Measurements from ENCODE around the gene TMEM254. TPM values are rescaled to one million over a fixed set of nuclear protein-coding genes. Genes with fewer than 3 reads are reported as not detected.
A peak's percentile ranks its signal among the peaks of the same experiment; 100 is the strongest.
"Not testable (repeated sequence)": the region's sequence is repeated elsewhere in the genome, so short reads cannot be mapped to it uniquely, and the experiment has no call there.

The TMEM254 gene
- total and polyA plus RNA-seq, 12 donors: 5.5 to 10.7 (median 7.7) TPM

DNA sequence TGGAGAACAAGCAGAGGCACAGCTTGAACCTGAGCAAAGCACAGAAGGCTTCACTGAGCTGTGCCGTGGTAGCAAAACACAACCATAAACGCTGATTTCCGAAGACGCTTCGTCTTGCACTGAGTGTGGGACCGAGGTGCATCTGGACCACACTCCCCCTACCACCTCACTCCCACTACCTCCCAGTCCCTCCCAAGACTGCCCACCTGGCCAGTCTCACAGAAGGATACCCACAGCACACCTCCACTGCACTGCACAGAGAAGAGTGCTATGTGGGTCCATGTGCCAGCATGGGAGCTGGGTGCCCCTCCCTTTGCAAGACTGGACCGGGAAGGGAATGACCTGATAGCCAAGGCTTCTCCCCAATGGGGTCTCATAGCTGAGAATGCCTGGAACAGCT lies 40.2 kb upstream of the TMEM254 start:
- WGBS, 2 donors: 82 to 86% methylated on average over 1 of the region's 7 CpGs
- H3K4me1 ChIP-seq; H3K27me3 ChIP-seq; H3K27ac ChIP-seq; H3K9me3 ChIP-seq; H3K36me3 ChIP-seq; intact Hi-C loops (cut with DNase I); H3K4me3 ChIP-seq; DNase-seq: not testable (repeated sequence)
- ATAC-seq: peak in 1 of 8 donors; percentile 26

DNA sequence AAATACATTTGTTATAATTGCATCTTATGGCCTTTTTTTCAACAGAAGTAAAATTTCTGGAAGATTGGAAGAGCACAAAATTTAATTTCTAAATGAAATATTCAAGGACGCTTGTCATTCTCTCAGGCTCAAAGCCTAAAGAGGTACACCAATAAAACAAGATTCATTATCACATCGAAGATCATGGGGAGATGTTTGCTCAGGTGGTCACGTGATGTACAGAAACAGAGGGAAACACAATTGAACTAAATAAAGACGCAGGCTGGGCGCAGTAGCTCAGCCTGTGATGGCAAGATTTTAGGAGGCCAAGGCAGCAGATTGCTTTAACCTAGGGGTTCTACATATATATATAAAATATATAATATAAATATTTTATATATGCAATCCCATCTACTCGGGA lies 37.3 kb upstream of the TMEM254 start:
- no peaks in the 10 kb centered on the region for H3K36me3 ChIP-seq

DNA sequence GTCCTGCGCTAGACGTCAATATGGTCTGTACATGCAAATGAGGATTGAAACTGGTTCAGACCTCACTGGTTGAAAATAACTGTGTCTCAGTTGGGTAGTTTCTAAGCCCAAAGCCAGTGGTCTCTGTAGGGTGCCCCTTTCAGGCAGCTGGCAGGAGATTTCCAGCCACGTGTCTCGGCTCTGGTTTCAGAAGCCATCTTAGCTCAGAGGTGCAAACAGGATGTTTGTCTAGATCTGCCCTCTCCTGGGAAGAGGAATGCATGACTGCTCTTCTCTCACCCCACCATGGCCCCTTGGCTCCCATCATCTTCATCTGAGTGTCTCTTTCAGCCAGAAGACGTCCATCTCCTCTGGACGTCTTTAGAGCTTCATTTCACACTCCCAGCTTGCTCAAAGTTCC lies 33.5 kb upstream of the TMEM254 start:
- H3K4me3 ChIP-seq, H3K4me1 ChIP-seq, H3K27ac ChIP-seq, ATAC-seq, DNase-seq, H3K36me3 ChIP-seq, H3K9me3 ChIP-seq, H3K27me3 ChIP-seq: not testable (repeated sequence)
- intact Hi-C loops (cut with DNase I): loop anchor here in 1 of 10 donors (10.0 kb wide), 1 partner anchor 110 kb away; no protein-coding TSS in a partner anchor
- WGBS, 2 donors: 64 to 85% methylated on average over 6 of the region's 6 CpGs

More for the DNA sequence above, 37.3 kb upstream of the TMEM254 start:
- DNase-seq: no peak
- ATAC-seq: no peak
- Histone ChIP-seq H3K4me3 (no peak overlapping the region), H3K4me1 (no peaks in the 10 kb centered on the region), H3K27me3 (no peaks in the 10 kb centered on the region), H3K27ac (no peak overlapping the region), H3K9me3 (no peaks in the 10 kb centered on the region)
- TF ChIP-seq, protein P1, sequence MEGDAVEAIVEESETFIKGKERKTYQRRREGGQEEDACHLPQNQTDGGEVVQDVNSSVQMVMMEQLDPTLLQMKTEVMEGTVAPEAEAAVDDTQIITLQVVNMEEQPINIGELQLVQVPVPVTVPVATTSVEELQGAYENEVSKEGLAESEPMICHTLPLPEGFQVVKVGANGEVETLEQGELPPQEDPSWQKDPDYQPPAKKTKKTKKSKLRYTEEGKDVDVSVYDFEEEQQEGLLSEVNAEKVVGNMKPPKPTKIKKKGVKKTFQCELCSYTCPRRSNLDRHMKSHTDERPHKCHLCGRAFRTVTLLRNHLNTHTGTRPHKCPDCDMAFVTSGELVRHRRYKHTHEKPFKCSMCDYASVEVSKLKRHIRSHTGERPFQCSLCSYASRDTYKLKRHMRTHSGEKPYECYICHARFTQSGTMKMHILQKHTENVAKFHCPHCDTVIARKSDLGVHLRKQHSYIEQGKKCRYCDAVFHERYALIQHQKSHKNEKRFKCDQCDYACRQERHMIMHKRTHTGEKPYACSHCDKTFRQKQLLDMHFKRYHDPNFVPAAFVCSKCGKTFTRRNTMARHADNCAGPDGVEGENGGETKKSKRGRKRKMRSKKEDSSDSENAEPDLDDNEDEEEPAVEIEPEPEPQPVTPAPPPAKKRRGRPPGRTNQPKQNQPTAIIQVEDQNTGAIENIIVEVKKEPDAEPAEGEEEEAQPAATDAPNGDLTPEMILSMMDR (IDR thresholded peaks at IDR 0.05): no peak
- 91 to 92% methylated on average over 6 of the region's 6 CpGs for WGBS, 2 donors
- intact Hi-C loops (cut with DNase I): loop anchor here in 1 of 10 donors (10.0 kb wide), 1 partner anchor 106 kb away; no protein-coding TSS in a partner anchor

DNA sequence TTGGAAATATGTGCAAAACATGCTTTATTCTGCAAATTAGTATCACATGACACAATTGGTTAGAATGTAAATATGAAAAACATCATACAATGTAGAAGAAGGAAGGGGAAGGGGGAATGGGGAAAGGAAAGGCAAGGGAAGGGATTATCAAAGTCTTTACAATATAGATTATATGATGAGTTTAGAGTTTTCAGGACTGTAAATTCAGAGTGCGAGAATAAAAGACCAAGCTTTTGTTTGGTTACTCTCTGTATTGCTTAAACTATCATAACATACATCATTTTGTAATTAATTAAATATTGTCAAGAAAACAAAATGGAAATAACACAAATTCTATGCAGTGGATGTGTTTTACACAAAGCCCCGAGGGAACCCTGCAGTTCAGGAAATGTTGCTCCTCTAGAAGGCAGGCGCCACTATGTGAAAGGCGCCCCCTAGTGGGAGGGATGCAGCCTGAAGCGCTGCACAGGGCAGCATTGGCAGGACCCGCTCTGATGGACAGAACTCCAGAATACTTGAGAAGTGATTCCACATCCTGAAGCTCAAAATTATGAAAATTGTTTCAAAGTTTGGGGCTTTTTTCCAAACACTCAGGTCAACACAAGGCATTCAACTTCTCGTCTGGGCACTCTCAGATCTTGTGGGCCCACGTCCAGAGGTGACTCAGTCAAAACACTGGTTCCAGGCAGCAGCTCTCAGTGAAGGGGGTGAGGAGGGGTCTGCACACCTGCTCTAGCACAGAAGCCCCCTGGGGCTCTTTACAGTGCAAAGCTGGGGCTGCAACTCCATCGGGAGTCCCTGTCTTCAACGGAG lies 31.6 kb upstream of the TMEM254 start:
- H3K27me3 ChIP-seq: no peaks in the 10 kb centered on the region
- H3K9me3 ChIP-seq: no peaks in the 10 kb centered on the region
- ATAC-seq (peak; percentile 77 to 95 (median 93)), DNase-seq (peak; percentile 70 to 71)
- H3K27ac ChIP-seq: no peak overlapping the region
- intact Hi-C loops (cut with DNase I): loop anchor here in 1 of 10 donors (10.0 kb wide), 1 partner anchor 112 kb away; no protein-coding TSS in a partner anchor
- no peaks in the 10 kb centered on the region for H3K4me1 ChIP-seq
- no peak overlapping the region for H3K4me3 ChIP-seq
- 28 to 34% methylated on average over 10 of the region's 10 CpGs for WGBS, 2 donors
- TF ChIP-seq, protein P1 (IDR thresholded peaks at IDR 0.05): peak; percentile 70 to 98 (median 89)
- no peaks in the 10 kb centered on the region for H3K36me3 ChIP-seq

DNA sequence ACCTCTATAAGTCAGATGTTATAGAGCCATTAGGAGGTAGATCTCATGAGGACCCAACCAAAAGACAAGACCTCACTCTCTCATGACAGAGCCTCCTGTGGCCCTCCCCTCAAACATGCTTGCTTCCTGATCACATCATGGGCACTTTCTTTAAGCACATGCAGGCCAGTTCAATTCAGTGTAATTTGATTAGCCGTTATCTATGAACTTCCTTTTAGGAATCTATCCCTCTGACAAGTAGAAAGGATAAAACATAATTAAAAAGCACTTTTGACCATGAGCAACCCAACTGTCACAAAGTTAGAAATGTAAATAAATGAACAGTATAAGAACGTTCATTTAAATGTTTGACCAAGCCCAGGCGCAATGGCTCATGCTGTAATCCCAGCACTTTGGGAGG lies 27.7 kb upstream of the TMEM254 start:
- intact Hi-C loops (cut with DNase I): loop anchor here in 2 of 10 donors (10.0 kb wide), 1 partner anchor 164 kb away; no protein-coding TSS in a partner anchor
- no peak for DNase-seq
- H3K27me3 ChIP-seq: no peaks in the 10 kb centered on the region
- H3K9me3 ChIP-seq: no peaks in the 10 kb centered on the region
- no peak for ATAC-seq
- TF ChIP-seq, protein P1 (IDR thresholded peaks at IDR 0.05): no peak
- H3K4me1 ChIP-seq: no peaks in the 10 kb centered on the region
- no peak overlapping the region for H3K4me3 ChIP-seq
- 90 to 93% methylated on average over 3 of the region's 3 CpGs for WGBS, 2 donors
- H3K27ac ChIP-seq: no peak overlapping the region
- no peaks in the 10 kb centered on the region for H3K36me3 ChIP-seq
